ENCODE measurements around the gene BGN. TPM values are rescaled to one million over a fixed set of nuclear protein-coding genes. Genes with fewer than 3 reads are reported as not detected.

The BGN gene
- polyA plus RNA-seq, 4 donors: 3.1 to 23.2 (median 12.6) TPM

DNA sequence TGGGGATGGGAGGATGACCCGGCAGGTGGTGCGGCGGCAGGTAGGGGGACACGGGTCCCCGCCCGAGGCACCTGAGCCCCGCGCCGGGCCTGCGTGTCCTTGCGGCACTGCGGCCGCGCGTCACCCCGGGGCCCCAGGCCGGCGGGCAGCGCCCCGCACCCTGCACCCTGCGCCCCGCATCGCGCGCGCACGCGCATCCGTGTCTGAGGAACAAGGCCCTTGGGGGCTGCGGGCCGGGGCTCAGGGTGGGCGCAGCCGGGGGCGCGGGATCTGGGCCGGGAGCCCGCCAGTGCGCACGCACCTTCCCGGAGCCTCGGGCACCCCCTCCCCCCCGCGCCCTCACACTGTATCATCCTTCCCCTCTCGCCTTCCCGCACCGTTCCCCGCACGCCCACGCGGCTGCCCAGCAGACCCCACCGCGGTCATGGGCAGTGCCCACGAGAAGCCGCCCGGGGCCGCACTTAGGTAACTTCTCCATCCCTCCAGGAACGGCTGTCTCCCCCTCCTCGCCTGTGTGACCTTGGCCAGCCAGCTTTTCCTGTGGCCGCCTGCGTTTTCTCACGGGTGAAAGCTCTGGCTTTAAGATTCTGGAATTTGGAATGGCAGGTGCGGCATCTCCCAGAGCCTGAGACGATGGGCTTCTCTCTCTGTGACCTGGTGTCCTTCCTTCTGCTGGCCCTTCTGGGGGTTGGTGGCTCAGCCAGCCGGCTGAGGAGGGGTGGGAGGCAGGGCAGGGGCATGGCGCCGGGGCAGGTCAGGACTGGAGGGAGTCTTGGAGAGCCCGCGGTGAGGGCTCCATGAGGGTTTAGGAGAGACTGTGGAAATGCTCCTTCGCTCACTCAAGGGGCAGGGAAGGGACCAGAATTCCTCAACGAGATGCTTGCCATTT lies 23.4 kb downstream of the BGN start:
- Histone ChIP-seq H3K27me3 (ENCODE audit: control insufficient read depth in 3 of 3, insufficient read depth in 3 of 3, low read length in 3 of 3) (peaks cover 5 to 49% (median 10%) of the 10 kb centered on the region in 3 donors), H3K27ac (ENCODE audit: low read depth in 1 of 3, low read length in 2 of 3) (no peak overlapping the region), H3K9me3 (ENCODE audit: control insufficient read depth in 2 of 2, insufficient read depth in 1 of 2, low read depth in 1 of 2, low read length in 1 of 2) (no peaks in the 10 kb centered on the region), H3K4me3 (ENCODE audit: low read depth in 1 of 3, low read length in 3 of 3) (no peak overlapping the region), H3K4me1 (ENCODE audit: control insufficient read depth in 3 of 3, insufficient read depth in 2 of 3, low read depth in 1 of 3, low read length in 2 of 3) (no peaks in the 10 kb centered on the region), H3K36me3 (ENCODE audit: control insufficient read depth in 3 of 3, insufficient read depth in 2 of 3, low read depth in 1 of 3, low read length in 3 of 3) (no peaks in the 10 kb centered on the region)
- no peak for FAIRE-seq
- DNase-seq: no peak
- WGBS, 3 donors: 5 to 38% (median 15%) methylated on average over 18 to 70 of the region's 70 CpGs

DNA sequence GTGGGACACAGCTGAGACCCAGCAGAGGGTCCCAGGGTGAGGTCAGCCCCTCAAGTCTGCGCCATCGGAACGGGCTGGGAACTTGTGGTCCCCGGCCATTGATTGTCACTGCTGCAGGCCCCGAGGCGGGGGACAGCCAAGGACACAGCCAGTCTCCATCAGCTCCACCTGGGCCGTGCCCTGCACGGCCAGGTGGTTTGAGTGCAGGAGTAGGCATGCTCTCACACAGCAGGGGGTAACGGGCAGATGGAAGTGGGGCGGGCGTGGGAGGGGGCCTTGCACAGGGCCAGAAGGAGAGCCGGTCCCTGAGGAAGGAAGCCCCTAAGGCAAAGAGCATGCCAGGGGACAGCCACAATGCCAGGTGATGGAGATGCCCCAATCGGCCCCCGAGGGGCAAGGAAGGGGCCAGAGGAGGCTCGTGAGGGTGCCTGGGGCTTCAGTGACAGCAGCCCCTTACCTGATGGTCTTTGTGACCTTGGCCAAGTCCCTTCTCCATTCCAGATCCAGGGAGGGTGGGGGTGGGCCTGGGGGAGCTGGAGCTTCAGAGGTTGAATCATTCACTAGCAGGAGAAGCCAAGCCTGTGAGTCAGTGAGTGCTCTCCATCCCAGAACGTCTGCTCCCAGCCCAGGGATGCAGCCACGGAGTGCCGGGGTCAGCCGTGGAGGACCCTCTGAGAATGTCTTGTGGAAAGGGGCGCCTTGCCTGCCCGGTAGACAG lies 24.9 kb downstream of the BGN start:
- Histone ChIP-seq H3K4me3 (ENCODE audit: low read depth in 1 of 3, low read length in 3 of 3) (no peak overlapping the region), H3K27ac (ENCODE audit: low read depth in 1 of 3, low read length in 2 of 3) (no peak overlapping the region), H3K9me3 (ENCODE audit: control insufficient read depth in 2 of 2, insufficient read depth in 1 of 2, low read depth in 1 of 2, low read length in 1 of 2) (no peaks in the 10 kb centered on the region), H3K27me3 (ENCODE audit: control insufficient read depth in 3 of 3, insufficient read depth in 3 of 3, low read length in 3 of 3) (peaks cover 5 to 49% (median 10%) of the 10 kb centered on the region in 3 donors), H3K36me3 (ENCODE audit: control insufficient read depth in 3 of 3, insufficient read depth in 2 of 3, low read depth in 1 of 3, low read length in 3 of 3) (no peaks in the 10 kb centered on the region), H3K4me1 (ENCODE audit: control insufficient read depth in 3 of 3, insufficient read depth in 2 of 3, low read depth in 1 of 3, low read length in 2 of 3) (no peaks in the 10 kb centered on the region)
- WGBS, 3 donors: 66 to 75% (median 66%) methylated on average over 13 to 21 of the region's 21 CpGs
- DNase-seq (no peak), FAIRE-seq (no peak)

DNA sequence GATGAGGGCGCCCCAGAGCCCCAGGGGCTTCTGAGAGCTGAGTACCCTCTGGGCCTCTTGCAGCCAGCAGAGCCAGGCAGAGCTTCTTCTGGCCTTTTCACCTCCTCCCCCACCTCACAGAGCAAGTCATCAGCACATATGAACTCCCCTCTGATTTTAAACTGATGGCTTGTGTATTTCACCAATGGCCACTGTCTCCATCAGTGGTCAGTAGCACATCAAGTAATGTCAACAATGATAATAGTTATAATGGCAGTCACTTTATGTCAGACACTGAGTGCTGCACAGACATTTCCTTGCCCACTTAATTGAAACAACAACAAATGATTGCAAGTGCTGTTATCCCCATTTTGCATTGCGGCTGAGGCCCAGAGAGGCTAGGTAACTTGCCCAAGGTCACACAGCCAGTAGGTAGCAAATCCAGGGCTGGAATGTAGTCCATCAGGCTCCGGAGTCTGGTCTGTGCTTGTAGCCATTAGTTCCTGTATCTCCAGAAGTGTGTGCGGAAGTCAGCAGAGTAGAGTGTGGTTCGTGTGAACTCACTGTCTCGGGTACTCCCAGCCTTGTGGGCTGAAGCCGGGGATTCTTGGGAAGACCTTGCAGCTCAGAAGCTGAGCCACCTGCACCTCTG lies 25.6 kb downstream of the BGN start:
- no peaks in the 10 kb centered on the region for H3K36me3 ChIP-seq (ENCODE audit: control insufficient read depth in 3 of 3, insufficient read depth in 2 of 3, low read depth in 1 of 3, low read length in 3 of 3)
- DNase-seq: no peak
- WGBS, 3 donors: 71 to 82% (median 77%) methylated on average over 7 of the region's 7 CpGs
- FAIRE-seq: no peak
- no peak overlapping the region for H3K4me3 ChIP-seq (ENCODE audit: low read depth in 1 of 3, low read length in 3 of 3)
- no peaks in the 10 kb centered on the region for H3K4me1 ChIP-seq (ENCODE audit: control insufficient read depth in 3 of 3, insufficient read depth in 2 of 3, low read depth in 1 of 3, low read length in 2 of 3)
- H3K9me3 ChIP-seq (ENCODE audit: control insufficient read depth in 2 of 2, insufficient read depth in 1 of 2, low read depth in 1 of 2, low read length in 1 of 2): no peaks in the 10 kb centered on the region
- peaks cover 5 to 49% (median 10%) of the 10 kb centered on the region in 3 donors for H3K27me3 ChIP-seq (ENCODE audit: control insufficient read depth in 3 of 3, insufficient read depth in 3 of 3, low read length in 3 of 3)
- H3K27ac ChIP-seq (ENCODE audit: low read depth in 1 of 3, low read length in 2 of 3): no peak overlapping the region

DNA sequence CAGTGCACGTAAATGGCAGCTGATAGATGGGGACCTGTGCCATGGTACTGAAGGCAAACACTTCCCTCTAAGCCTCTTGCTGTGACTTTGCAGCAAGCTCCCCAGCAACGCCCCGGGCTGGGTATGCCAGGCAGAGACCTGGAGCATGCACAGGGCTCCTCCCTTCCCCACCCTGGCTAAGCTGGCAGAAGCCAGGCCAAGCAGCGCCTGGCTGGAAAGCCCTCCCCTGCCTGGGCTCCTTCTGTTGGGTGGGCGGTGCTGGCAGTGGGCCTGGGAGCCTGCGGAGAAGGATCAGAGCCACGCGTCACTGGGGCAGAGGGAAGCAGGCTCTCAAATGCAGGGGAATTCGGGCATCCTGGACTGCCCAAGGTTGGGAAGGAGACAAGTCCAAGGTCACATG lies 26.3 kb downstream of the BGN start:
- Histone ChIP-seq H3K27me3 (ENCODE audit: control insufficient read depth in 3 of 3, insufficient read depth in 3 of 3, low read length in 3 of 3) (peaks cover 5 to 44% (median 9%) of the 10 kb centered on the region in 3 donors), H3K36me3 (ENCODE audit: control insufficient read depth in 3 of 3, insufficient read depth in 2 of 3, low read depth in 1 of 3, low read length in 3 of 3) (no peaks in the 10 kb centered on the region), H3K4me1 (ENCODE audit: control insufficient read depth in 3 of 3, insufficient read depth in 2 of 3, low read depth in 1 of 3, low read length in 2 of 3) (no peaks in the 10 kb centered on the region), H3K4me3 (ENCODE audit: low read depth in 1 of 3, low read length in 3 of 3) (no peak overlapping the region), H3K27ac (ENCODE audit: low read depth in 1 of 3, low read length in 2 of 3) (no peak overlapping the region), H3K9me3 (ENCODE audit: control insufficient read depth in 2 of 2, insufficient read depth in 1 of 2, low read depth in 1 of 2, low read length in 1 of 2) (no peaks in the 10 kb centered on the region)
- no peak for DNase-seq
- 35 to 50% (median 46%) methylated on average over 9 of the region's 9 CpGs for WGBS, 3 donors
- FAIRE-seq: no peak

DNA sequence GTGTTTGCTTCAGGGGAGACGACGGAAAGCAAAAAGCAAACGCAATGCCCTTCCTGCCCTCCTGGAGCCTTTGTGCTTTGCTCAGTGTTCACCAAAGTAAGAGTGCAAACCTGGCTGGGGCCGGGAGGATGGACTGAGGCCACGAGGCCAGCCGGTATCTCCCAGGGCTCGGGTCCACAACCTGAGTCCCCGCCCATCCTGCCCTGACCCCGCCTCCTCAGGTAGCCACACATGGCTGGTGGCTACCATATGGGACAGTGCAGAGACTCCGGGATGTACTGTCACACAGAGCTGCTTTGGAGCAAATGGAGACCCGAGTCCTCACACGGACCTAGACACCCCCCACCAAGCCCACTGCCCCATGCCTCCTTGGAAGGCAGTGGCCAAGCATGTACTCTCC lies 27.5 kb downstream of the BGN start:
- no peak overlapping the region for H3K4me3 ChIP-seq (ENCODE audit: low read depth in 1 of 3, low read length in 3 of 3)
- no peaks in the 10 kb centered on the region for H3K9me3 ChIP-seq (ENCODE audit: control insufficient read depth in 2 of 2, insufficient read depth in 1 of 2, low read depth in 1 of 2, low read length in 1 of 2)
- no peak for FAIRE-seq
- 34 to 56% (median 35%) methylated on average over 8 to 12 of the region's 12 CpGs for WGBS, 3 donors
- DNase-seq: no peak
- no peak overlapping the region for H3K27ac ChIP-seq (ENCODE audit: low read depth in 1 of 3, low read length in 2 of 3)
- peaks cover 0 to 33% (median 6%) of the 10 kb centered on the region in 3 donors for H3K27me3 ChIP-seq (ENCODE audit: control insufficient read depth in 3 of 3, insufficient read depth in 3 of 3, low read length in 3 of 3)
- no peaks in the 10 kb centered on the region for H3K4me1 ChIP-seq (ENCODE audit: control insufficient read depth in 3 of 3, insufficient read depth in 2 of 3, low read depth in 1 of 3, low read length in 2 of 3)
- H3K36me3 ChIP-seq (ENCODE audit: control insufficient read depth in 3 of 3, insufficient read depth in 2 of 3, low read depth in 1 of 3, low read length in 3 of 3): no peaks in the 10 kb centered on the region

DNA sequence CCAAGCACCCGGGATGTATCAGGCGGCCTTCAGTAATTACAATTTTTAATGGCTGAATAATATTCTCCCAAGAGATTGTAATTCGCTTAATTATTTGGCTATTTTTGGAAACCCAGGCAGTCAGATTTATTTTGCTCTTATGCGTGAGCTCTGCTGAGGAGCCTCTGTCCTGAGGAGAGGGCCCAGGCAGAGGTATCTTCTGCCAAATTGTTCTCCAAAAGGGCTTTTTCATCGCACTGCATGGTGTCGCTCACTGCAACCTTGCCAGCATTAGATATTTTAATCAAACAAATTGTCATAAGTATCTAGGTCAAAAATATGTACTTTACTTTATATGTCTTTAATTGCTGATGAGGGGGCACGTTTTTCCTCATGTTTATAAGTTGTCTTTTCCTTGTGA lies 28.5 kb downstream of the BGN start:
- no peak for DNase-seq
- Histone ChIP-seq H3K27me3 (ENCODE audit: control insufficient read depth in 3 of 3, insufficient read depth in 3 of 3, low read length in 3 of 3) (peaks cover 0 to 31% (median 6%) of the 10 kb centered on the region in 3 donors), H3K9me3 (ENCODE audit: control insufficient read depth in 2 of 2, insufficient read depth in 1 of 2, low read depth in 1 of 2, low read length in 1 of 2) (no peaks in the 10 kb centered on the region), H3K27ac (ENCODE audit: low read depth in 1 of 3, low read length in 2 of 3) (no peak overlapping the region), H3K4me3 (ENCODE audit: low read depth in 1 of 3, low read length in 3 of 3) (no peak overlapping the region), H3K4me1 (ENCODE audit: control insufficient read depth in 3 of 3, insufficient read depth in 2 of 3, low read depth in 1 of 3, low read length in 2 of 3) (no peaks in the 10 kb centered on the region), H3K36me3 (ENCODE audit: control insufficient read depth in 3 of 3, insufficient read depth in 2 of 3, low read depth in 1 of 3, low read length in 3 of 3) (no peaks in the 10 kb centered on the region)
- WGBS, 3 donors: 74 to 83% (median 80%) methylated on average over 7 of the region's 7 CpGs
- FAIRE-seq: no peak

DNA sequence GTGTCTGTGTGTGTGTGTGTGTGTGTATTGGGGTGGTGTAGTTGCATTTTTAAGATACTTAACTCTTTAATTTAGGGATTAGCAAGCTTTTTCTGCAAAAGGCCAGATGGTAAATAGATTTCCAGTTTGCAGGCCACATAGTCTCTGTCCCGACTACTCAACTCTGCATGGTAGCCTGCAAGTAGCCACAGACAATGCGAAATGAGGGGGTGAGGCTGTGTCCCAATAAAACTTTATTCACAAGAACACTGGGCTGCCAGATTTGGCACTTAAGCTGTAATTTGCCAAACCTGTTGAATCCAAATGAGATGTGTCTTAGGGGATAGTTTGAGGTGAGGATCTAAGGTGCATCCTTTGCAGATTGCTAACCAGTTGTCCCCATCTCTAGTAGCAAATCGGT lies 29.5 kb downstream of the BGN start:
- FAIRE-seq (no peak), DNase-seq (no peak)
- no peaks in the 10 kb centered on the region for H3K9me3 ChIP-seq (ENCODE audit: control insufficient read depth in 2 of 2, insufficient read depth in 1 of 2, low read depth in 1 of 2, low read length in 1 of 2)

DNA sequence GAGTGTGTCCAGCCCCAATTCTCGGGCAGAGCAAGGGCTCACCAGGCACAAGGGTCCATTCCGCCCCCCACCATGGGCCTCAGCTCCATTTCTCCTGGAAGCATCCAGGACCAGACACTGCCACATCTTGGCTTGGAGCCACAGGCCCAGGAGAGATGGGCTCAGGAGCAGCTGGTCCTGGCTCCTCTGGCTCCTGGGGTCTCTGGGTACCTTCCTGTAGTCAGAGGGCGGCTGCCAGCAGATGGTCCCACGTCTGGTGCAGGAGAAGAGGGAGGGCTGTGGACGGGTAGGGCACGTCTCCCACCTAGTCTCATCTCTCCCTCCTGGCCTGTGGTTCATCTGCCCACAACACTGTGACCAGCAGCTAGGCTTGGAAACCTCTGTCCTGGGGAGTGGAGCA lies 30.7 kb downstream of the BGN start:
- H3K27me3 ChIP-seq (ENCODE audit: control insufficient read depth in 3 of 3, insufficient read depth in 3 of 3, low read length in 3 of 3): peaks cover 2 to 10% (median 3%) of the 10 kb centered on the region in 3 donors
- H3K9me3 ChIP-seq (ENCODE audit: control insufficient read depth in 2 of 2, insufficient read depth in 1 of 2, low read depth in 1 of 2, low read length in 1 of 2): no peaks in the 10 kb centered on the region
- no peaks in the 10 kb centered on the region for H3K36me3 ChIP-seq (ENCODE audit: control insufficient read depth in 3 of 3, insufficient read depth in 2 of 3, low read depth in 1 of 3, low read length in 3 of 3)
- 75 to 88% (median 80%) methylated on average over 4 to 6 of the region's 6 CpGs for WGBS, 3 donors
- no peak overlapping the region for H3K4me3 ChIP-seq (ENCODE audit: low read depth in 1 of 3, low read length in 3 of 3)
- H3K27ac ChIP-seq (ENCODE audit: low read depth in 1 of 3, low read length in 2 of 3): no peak overlapping the region
- H3K4me1 ChIP-seq (ENCODE audit: control insufficient read depth in 3 of 3, insufficient read depth in 2 of 3, low read depth in 1 of 3, low read length in 2 of 3): no peaks in the 10 kb centered on the region
- no peak for DNase-seq
- FAIRE-seq: no peak

More for the DNA sequence above, 29.5 kb downstream of the BGN start:
- Histone ChIP-seq H3K36me3 (ENCODE audit: control insufficient read depth in 3 of 3, insufficient read depth in 2 of 3, low read depth in 1 of 3, low read length in 3 of 3) (no peaks in the 10 kb centered on the region), H3K27me3 (ENCODE audit: control insufficient read depth in 3 of 3, insufficient read depth in 3 of 3, low read length in 3 of 3) (peaks cover 2 to 21% (median 3%) of the 10 kb centered on the region in 3 donors), H3K4me3 (ENCODE audit: low read depth in 1 of 3, low read length in 3 of 3) (no peak overlapping the region), H3K27ac (ENCODE audit: low read depth in 1 of 3, low read length in 2 of 3) (no peak overlapping the region), H3K4me1 (ENCODE audit: control insufficient read depth in 3 of 3, insufficient read depth in 2 of 3, low read depth in 1 of 3, low read length in 2 of 3) (no peaks in the 10 kb centered on the region)
- 84 to 92% (median 87%) methylated on average over 3 of the region's 3 CpGs for WGBS, 3 donors

Measured in small intestine (tissue), 7 donors.